IMR-90 (cell line): ENCODE results near the gene VPS13C. TPM values are rescaled to one million over a fixed set of nuclear protein-coding genes. Genes with fewer than 3 reads are reported as not detected.

Experiments
- ATAC-seq: fragments of 200-7000 bp; cut with Tn5 transposase; 2 replicates; pipeline ENCODE4 v1.9.1; 2020; ENCODE audit warnings: low read depth, mild to moderate bottlenecking, moderate library complexity
- BruUV-seq: library from RNA; stranded (reverse); fragments of 400-500 nt; replicated peaks from 2 replicates; lab custom pipeline; 2021; lab: Mats Ljungman, UMichigan
- CTCF ChIA-PET: fragments of 300-600 bp; formaldehyde crosslinking; extraction: SDS; loops from one replicate; lab custom pipeline; 2021; ENCODE audit warnings: antibody characterized with exemption; lab: Yijun Ruan, JAX
- POLR2A ChIA-PET: fragments of 300-600 bp; sonication (Branson Sonifier 250); formaldehyde crosslinking; loops from one replicate; lab custom pipeline; 2022; ENCODE audit warnings: antibody characterized with exemption; ENCODE audit not compliant: unreplicated experiment; lab: Charles Lee
- DNase-seq: peaks from one replicate; pipeline ENCODE4 v3.0.0; 2013
- H2AFZ ChIP-seq: replicated peaks from 2 replicates; pipeline ENCODE3; 2013; ENCODE audit warnings: low read length, mild to moderate bottlenecking; ENCODE audit not compliant: poor library complexity
- H2AK5ac ChIP-seq: 2 replicates; pipeline ENCODE4 v1.6.1; 2013; ENCODE audit warnings: low read depth, low read length, inconsistent platforms
- H2AK9ac ChIP-seq: replicated peaks from 2 replicates; pipeline ENCODE3; 2013; ENCODE audit warnings: mild to moderate bottlenecking, low read depth, low read length, moderate library complexity; ENCODE audit not compliant: poor library complexity
- H2BK120ac ChIP-seq: 2 replicates; pipeline ENCODE4 v1.6.1; 2013; ENCODE audit warnings: low read depth, low read length, inconsistent platforms
- H2BK15ac ChIP-seq: 3 replicates; pipeline ENCODE4 v1.6.1; 2013; ENCODE audit warnings: low read depth, low read length, inconsistent platforms
- H2BK20ac ChIP-seq: 2 replicates; pipeline ENCODE4 v1.6.1; 2013; ENCODE audit warnings: low read depth, mild to moderate bottlenecking, inconsistent platforms, low read length, moderate library complexity
- H2BK5ac ChIP-seq: 2 replicates; pipeline ENCODE4 v1.6.1; 2013; ENCODE audit warnings: mild to moderate bottlenecking, low read depth, low read length, inconsistent platforms; ENCODE audit not compliant: poor library complexity, severe bottlenecking
- H3K14ac ChIP-seq: replicated peaks from 2 replicates; pipeline ENCODE4 v1.6.1; 2013; ENCODE audit warnings: low read depth, low read length, inconsistent platforms
- H3K18ac ChIP-seq: 2 replicates; pipeline ENCODE4 v1.6.1; 2013; ENCODE audit warnings: low read depth, low read length, control low read depth
- H3K23ac ChIP-seq: 2 replicates; pipeline ENCODE4 v1.6.1; 2013; ENCODE audit warnings: low read depth, low read length, inconsistent platforms
- H3K27ac ChIP-seq: 2 replicates; pipeline ENCODE4 v1.5.1; 2013; ENCODE audit warnings: mild to moderate bottlenecking, control low read depth, low read length; ENCODE audit not compliant: insufficient read depth
- H3K27me3 ChIP-seq: 2 replicates; pipeline ENCODE4 v1.6.1; 2013; ENCODE audit warnings: low read length; ENCODE audit not compliant: control insufficient read depth, insufficient read depth
- H3K36me3 ChIP-seq: 2 replicates; pipeline ENCODE4 v1.6.1; 2013; ENCODE audit warnings: low read length, mixed read lengths; ENCODE audit not compliant: control insufficient read depth, insufficient read depth
- H3K4ac ChIP-seq: 2 replicates; pipeline ENCODE4 v1.6.1; 2013; ENCODE audit warnings: low read depth, low read length, inconsistent platforms
- H3K4me1 ChIP-seq: 2 replicates; pipeline ENCODE4 v1.6.1; 2013; ENCODE audit warnings: low read length, mixed read lengths; ENCODE audit not compliant: control insufficient read depth, insufficient read depth
- H3K4me2 ChIP-seq: 2 replicates; pipeline ENCODE4 v1.6.1; 2013; ENCODE audit warnings: low read depth, mild to moderate bottlenecking, control low read depth, low read length, moderate library complexity
- H3K4me3 ChIP-seq: 2 replicates; pipeline ENCODE4 v1.5.1; 2013; ENCODE audit warnings: low read depth, mild to moderate bottlenecking, control low read depth, low read length, moderate library complexity; ENCODE audit not compliant: insufficient read depth
- H3K56ac ChIP-seq: 2 replicates; pipeline ENCODE4 v1.6.1; 2013; ENCODE audit warnings: low read length, inconsistent platforms; ENCODE audit not compliant: insufficient read depth; ENCODE audit errors: extremely low read depth
- H3K79me1 ChIP-seq, 2 experiments: 2 replicates each; pipeline ENCODE4 v1.6.1; 2013; ENCODE audit warnings: low read length in 2 of 2, inconsistent platforms in 1 of 2, low read depth in 1 of 2
- H3K9ac ChIP-seq: 2 replicates; pipeline ENCODE4 v1.6.1; 2013; ENCODE audit warnings: low read depth, low read length, control low read depth
- H3K9me1 ChIP-seq: 2 replicates; pipeline ENCODE4 v1.6.1; 2013; ENCODE audit warnings: low read length, inconsistent platforms; ENCODE audit not compliant: insufficient read depth
- H3K9me3 ChIP-seq: 2 replicates; pipeline ENCODE4 v1.6.1; 2013; ENCODE audit warnings: low read length; ENCODE audit not compliant: control insufficient read depth, insufficient read depth
- H4K20me1 ChIP-seq: 2 replicates; pipeline ENCODE4 v1.6.1; 2013; ENCODE audit warnings: low read length, inconsistent platforms; ENCODE audit not compliant: insufficient read depth
- H4K5ac ChIP-seq: 2 replicates; pipeline ENCODE4 v1.6.1; 2013; ENCODE audit warnings: mild to moderate bottlenecking, low read depth, low read length, control low read depth
- H4K8ac ChIP-seq, 2 experiments: 2 replicates each; pipeline ENCODE4 v1.6.1; 2013; ENCODE audit warnings: low read depth in 2 of 2, low read length in 2 of 2, control low read depth in 1 of 2, inconsistent platforms in 1 of 2
- H4K91ac ChIP-seq: 2 replicates; pipeline ENCODE4 v1.6.1; 2013; ENCODE audit warnings: low read depth, low read length, inconsistent platforms; ENCODE audit not compliant: insufficient read depth
- CEBPB ChIP-seq: IDR thresholded peaks from 2 replicates; pipeline ENCODE4 v1.6.1; 2012; ENCODE audit warnings: low read depth, low read length, improper control_type of control experiment
- CTCF ChIP-seq: conservative IDR thresholded peaks from 2 replicates; pipeline ENCODE4 v1.5.1; 2012; ENCODE audit warnings: mild to moderate bottlenecking, low read depth, low read length, improper control_type of control experiment
- ELK1 ChIP-seq: fragments of 150-350 bp; IDR thresholded peaks from 2 replicates; pipeline ENCODE4 v1.6.1; 2016; ENCODE audit warnings: low read depth, mild to moderate bottlenecking, low read length, moderate library complexity, borderline replicate concordance
- FOS ChIP-seq: fragments of 150-350 bp; IDR thresholded peaks from 2 replicates; pipeline ENCODE4 v1.6.1; 2016; ENCODE audit warnings: low read depth, low read length
- MAFK ChIP-seq: IDR thresholded peaks from 2 replicates; pipeline ENCODE4 v1.6.1; 2012; ENCODE audit warnings: low read depth, low read length, improper control_type of control experiment
- MAZ ChIP-seq: IDR thresholded peaks from 2 replicates; pipeline ENCODE4 v1.6.1; 2012; ENCODE audit warnings: low read depth, mild to moderate bottlenecking, low read length, improper control_type of control experiment, moderate library complexity, borderline replicate concordance
- MXI1 ChIP-seq: IDR thresholded peaks from 2 replicates; pipeline ENCODE4 v1.6.1; 2012; ENCODE audit warnings: low read depth, mild to moderate bottlenecking, low read length, moderate library complexity, borderline replicate concordance
- NFE2L2 ChIP-seq: fragments of 150-350 bp; IDR thresholded peaks from 2 replicates; pipeline ENCODE4 v1.6.1; 2016; ENCODE audit warnings: low read depth, mild to moderate bottlenecking, low read length
- POLR2A ChIP-seq: IDR thresholded peaks from 2 replicates; pipeline ENCODE4 v1.6.1; 2012; ENCODE audit warnings: mild to moderate bottlenecking, low read depth, low read length
- RAD21 ChIP-seq: IDR thresholded peaks from 2 replicates; pipeline ENCODE4 v1.6.1; 2012; ENCODE audit warnings: low read length, improper control_type of control experiment
- RCOR1 ChIP-seq: IDR thresholded peaks from 2 replicates; pipeline ENCODE4 v1.6.1; 2012; ENCODE audit warnings: mild to moderate bottlenecking, low read length, improper control_type of control experiment; ENCODE audit not compliant: insufficient replicate concordance
- RFX5 ChIP-seq: IDR thresholded peaks from 2 replicates; pipeline ENCODE4 v1.8.0; 2012; ENCODE audit warnings: low read depth, mild to moderate bottlenecking, low read length, moderate library complexity
- WGBS, 2 experiments: methylation state at CpG; one replicate each; pipeline versions ENCODE4 v1.1.5 to v1.1.7; 2013; ENCODE audit warnings: missing lambda C conversion rate in 2 of 2; ENCODE audit not compliant: insufficient read length in 1 of 2; ENCODE audit errors: extremely low coverage in 2 of 2; 5-methylcytosine and 5-hydroxymethylcytosine counted together
- dilution Hi-C: fragments of 300-500 bp; cut with HindIII; formaldehyde crosslinking; loops from one replicate; pipeline ENCODE4 v1.14.3; 2018; ENCODE audit warnings: low sequenced_read_pairs; ENCODE audit not compliant: unreplicated experiment
- in situ Hi-C: fragments of 300-500 bp; cut with MboI; formaldehyde crosslinking; loops from 3 replicates; pipeline ENCODE4 v1.14.3; 2019; ENCODE audit warnings: low sequenced_read_pairs, inconsistent platforms, mixed read lengths
- intact Hi-C: fragments of 100-400 bp; cut with micrococcal nuclease; formaldehyde crosslinking; loops from 2 replicates; pipeline ENCODE4 v1.10.0; 2022
- polyA plus RNA-seq, 3 experiments: library from polyadenylated mRNA; depleted of rRNA; stranded (reverse); fragments of >200 nt; gene quantifications; 2 replicates each; pipeline ENCODE4 v1.2.3, GENCODE V29; 2012; ENCODE audit warnings: low replicate concordance in 1 of 3
- total RNA-seq: library from RNA; depleted of rRNA; stranded (reverse); fragments of >200 nt; gene quantifications from 2 replicates; pipeline ENCODE4 v1.2.3, GENCODE V29; 2012
- TF ChIP-seq, protein P1 (sequence below): fragments of 150-350 bp; IDR thresholded peaks from 2 replicates; pipeline ENCODE4 v1.6.1; 2017; ENCODE audit warnings: mild to moderate bottlenecking, antibody characterized with exemption, low read length, low read depth

Gene VPS13C
- total and polyA plus RNA-seq, 2 of the 4 experiments (the other 2 are of a cell fraction) = 8.1 to 32.8 TPM

DNA sequence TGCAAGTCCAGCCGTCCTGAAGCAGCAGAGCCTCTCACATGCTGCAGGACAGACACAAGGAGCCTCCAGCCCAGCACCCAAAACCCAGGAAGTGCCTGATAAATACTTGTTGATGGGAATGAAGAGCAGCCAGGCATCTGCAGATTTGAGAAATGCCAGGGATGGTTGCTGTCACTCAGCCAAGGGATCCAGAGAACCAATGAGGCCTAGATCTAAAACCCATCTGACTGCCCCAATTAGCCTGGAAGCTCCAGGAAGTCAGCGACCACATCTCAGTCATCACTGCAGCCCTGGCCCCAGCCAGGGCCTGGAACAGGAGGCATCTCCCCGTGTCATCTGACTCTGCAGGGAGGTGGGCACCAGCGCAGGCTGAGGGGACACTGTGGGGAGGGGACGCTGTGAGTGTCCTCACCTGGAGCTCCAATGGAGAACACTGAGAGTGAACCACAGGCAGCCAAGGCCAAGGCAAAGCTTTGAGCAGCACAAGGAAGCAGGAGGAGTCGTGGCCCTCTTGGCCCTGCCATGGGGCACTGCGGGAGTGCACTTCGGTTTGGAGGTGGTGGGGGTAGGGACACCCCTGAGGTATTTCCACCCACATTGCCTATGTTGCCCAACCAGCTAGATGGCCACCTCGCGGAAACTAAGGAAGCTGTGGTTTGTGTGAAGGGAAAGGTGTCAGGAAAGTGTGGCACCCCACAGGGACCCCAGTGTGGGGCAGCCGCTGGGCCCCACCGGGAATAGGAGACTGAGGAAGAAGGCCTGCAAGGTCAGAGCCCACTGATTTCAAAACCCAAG lies 229.5 kb downstream of the VPS13C start (continued):
- TF ChIP-seq RAD21 = no peak

GRCh38 chr15:61829514-61829889 lies 230.7 kb downstream of the VPS13C start:
- Histone ChIP-seq H2BK5ac (no peak overlapping the region), H2BK20ac (no peak overlapping the region), H3K9me3 (no peaks in the 10 kb centered on the region), H3K4ac (no peak overlapping the region), H2BK120ac (no peak overlapping the region), H2AK5ac (no peak overlapping the region), H4K5ac (no peak overlapping the region), H4K8ac (no peak overlapping the region), H3K79me1 (no peaks in the 10 kb centered on the region), H3K23ac (no peak overlapping the region), H2AK9ac (no peak overlapping the region), H3K14ac (no peak overlapping the region), H4K20me1 (no peaks in the 10 kb centered on the region), H3K36me3 (no peaks in the 10 kb centered on the region), H3K4me1 (no peaks in the 10 kb centered on the region), H3K9ac (no peak overlapping the region), H3K27me3 (peaks cover 5% of the 10 kb centered on the region), H3K4me3 (no peak overlapping the region), H3K27ac (no peak overlapping the region), H2AFZ (no peak overlapping the region), H3K4me2 (no peak overlapping the region), H2BK15ac (no peak overlapping the region), H3K18ac (no peak overlapping the region), H4K91ac (no peak overlapping the region), H3K9me1 (no peaks in the 10 kb centered on the region), H3K56ac (no peak overlapping the region)
- dilution Hi-C loops = no loop called here
- 71% methylated on average over 6 of the region's 7 CpGs; no CpG with 5 or more reads in 1 of the 2 experiments for WGBS, 2 experiments
- BruUV-seq = no TSS peak
- CTCF ChIA-PET = no interaction called here
- intact Hi-C loops = no loop called here
- ATAC-seq = no peak
- no peak for DNase-seq
- POLR2A ChIA-PET = no interaction called here
- in situ Hi-C loops = loop anchor here (25.0 kb wide), 2 partner anchors 1317 to 1492 kb away; no protein-coding TSS in a partner anchor
- TF ChIP-seq RFX5 (no peak), MAFK (no peak), FOS (no peak), ELK1 (no peak), RAD21 (no peak), POLR2A (no peak), CEBPB (no peak), NFE2L2 (no peak), RCOR1 (no peak), CTCF (no peak), MAZ (no peak), MXI1 (no peak)
- TF ChIP-seq, protein P1, sequence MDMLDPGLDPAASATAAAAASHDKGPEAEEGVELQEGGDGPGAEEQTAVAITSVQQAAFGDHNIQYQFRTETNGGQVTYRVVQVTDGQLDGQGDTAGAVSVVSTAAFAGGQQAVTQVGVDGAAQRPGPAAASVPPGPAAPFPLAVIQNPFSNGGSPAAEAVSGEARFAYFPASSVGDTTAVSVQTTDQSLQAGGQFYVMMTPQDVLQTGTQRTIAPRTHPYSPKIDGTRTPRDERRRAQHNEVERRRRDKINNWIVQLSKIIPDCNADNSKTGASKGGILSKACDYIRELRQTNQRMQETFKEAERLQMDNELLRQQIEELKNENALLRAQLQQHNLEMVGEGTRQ = no peak
